ENCODE results near the gene BRMS1.

DNA sequence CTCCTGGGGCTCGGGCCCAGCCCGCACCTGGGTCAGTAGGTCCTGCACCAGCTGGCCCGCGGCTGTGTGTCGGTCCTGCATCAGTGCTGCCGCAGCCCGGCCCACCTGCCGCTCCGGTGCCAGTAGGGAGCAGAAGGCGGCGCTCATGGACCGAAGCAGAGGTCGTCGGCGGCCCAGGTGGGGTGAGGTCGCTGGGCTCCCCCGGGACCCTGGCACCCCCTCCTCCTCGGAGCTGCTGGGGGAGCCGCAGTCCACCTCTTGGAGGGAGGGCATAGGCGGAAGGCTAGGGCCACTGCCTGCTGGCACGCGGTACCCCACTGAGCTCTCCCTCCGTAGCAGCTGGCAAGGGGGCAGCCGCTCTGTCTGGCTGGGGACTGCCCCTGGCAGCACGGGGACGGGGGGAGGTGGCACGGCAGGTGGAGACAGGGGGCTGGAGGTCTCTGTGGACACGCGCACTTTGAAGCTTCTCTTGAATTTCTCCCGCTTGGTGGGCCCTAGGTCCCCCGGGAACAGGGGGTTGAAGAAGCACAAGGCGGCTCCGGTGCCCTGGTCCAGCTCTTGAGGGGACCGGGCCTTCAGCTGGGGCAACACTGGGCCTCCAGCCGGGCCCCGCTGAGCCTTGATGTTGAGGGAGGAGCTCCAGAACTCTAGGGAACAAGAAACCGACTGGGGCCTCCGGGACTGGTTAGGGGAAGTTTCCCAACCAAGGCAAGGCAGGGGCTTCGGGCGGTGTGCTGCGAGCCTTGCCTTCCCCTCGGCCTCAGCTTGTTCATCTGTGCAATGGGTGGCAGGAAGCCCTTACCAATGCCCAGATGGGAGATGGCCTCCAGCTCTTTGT lies 10.1 kb downstream of the BRMS1 start:
- TF ChIP-seq CTCF (conservative IDR thresholded peaks at IDR 0.05; ENCODE audit: low read depth, low read length), result no peak
- no peak for TF ChIP-seq EZH2 (IDR thresholded peaks at IDR 0.05; ENCODE audit: borderline replicate concordance, low read depth, low read length, poor library complexity, severe bottlenecking)
